Activated CD8-positive, alpha-beta T cell treated with anti-CD3 and anti-CD28 coated beads, Interleukin-2, amount 10 ng/mL, durations not matched to agents 7 days and 5 days (primary cell): Measurements from ENCODE around the gene PLA2G1B. TPM values are rescaled to one million over a fixed set of nuclear protein-coding genes. Genes with fewer than 3 reads are reported as not detected.

Experiments used
- ATAC-seq: fragments of 150-1000 bp; cut with Tn5 transposase; one replicate; pipeline ENCODE4 v1.10.0; 2021; ENCODE audit warnings: moderate library complexity
- CTCF ChIA-PET: fragments of 350-600 bp; sonication (Branson Sonifier 250); formaldehyde crosslinking; loops from one replicate; lab custom pipeline; 2021; ENCODE audit warnings: antibody characterized with exemption; lab: Charles Lee
- POLR2A ChIA-PET: fragments of 350-600 bp; sonication (Branson Sonifier 250); formaldehyde crosslinking; loops from one replicate; lab custom pipeline; 2021; ENCODE audit warnings: antibody characterized with exemption; lab: Charles Lee
- DNase-seq: peaks from one replicate; pipeline ENCODE4 v3.0.0-alpha.2; 2020
- H3K27ac Mint-ChIP-seq: one replicate; pipeline ENCODE4 v1.8.0; 2021; ENCODE audit warnings: mild to moderate bottlenecking, mixed read lengths
- H3K27me3 Mint-ChIP-seq: one replicate; pipeline ENCODE4 v1.8.0; 2021; ENCODE audit warnings: low read depth, mixed read lengths
- H3K36me3 Mint-ChIP-seq: one replicate; pipeline ENCODE4 v1.8.0; 2021; ENCODE audit warnings: low read depth, mixed read lengths
- H3K4me1 Mint-ChIP-seq: one replicate; pipeline ENCODE4 v1.8.0; 2021; ENCODE audit warnings: low read depth, mixed read lengths
- H3K4me3 Mint-ChIP-seq: one replicate; pipeline ENCODE4 v1.8.0; 2021; ENCODE audit warnings: mild to moderate bottlenecking, mixed read lengths
- H3K9me3 Mint-ChIP-seq: one replicate; pipeline ENCODE4 v1.8.0; 2022; ENCODE audit warnings: mixed read lengths; ENCODE audit not compliant: insufficient read depth
- total RNA-seq, 2 experiments: library from RNA; stranded (reverse); gene quantifications; one replicate each; pipeline ENCODE4 v1.2.3, GENCODE V29; 2021

PLA2G1B gene
- total RNA-seq, 2 experiments from 2014 or later, result not detected

- ATAC-seq, result no peak
- CTCF ChIA-PET, result interaction anchor here (0.6 to 3.0 kb wide), 11 partner anchors 10 to 89 kb away, joined by 3 to 17 read pairs (median 3); no protein-coding TSS in a partner anchor
- H3K9me3 Mint-ChIP-seq, result no peaks in the 10 kb centered on the region
- H3K4me1 Mint-ChIP-seq, result peaks cover 10% of the 10 kb centered on the region
- peaks cover 70% of the 10 kb centered on the region for H3K27me3 Mint-ChIP-seq
- no peaks in the 10 kb centered on the region for H3K36me3 Mint-ChIP-seq
- DNase-seq, result no peak
- H3K4me3 Mint-ChIP-seq, result no peak overlapping the region
- no peak overlapping the region for H3K27ac Mint-ChIP-seq
- POLR2A ChIA-PET, result interaction anchor here (1.0 kb wide), 1 partner anchor 76 kb away, joined by 3 read pairs; the partner anchor contains the start of gene RNU4-2
Observed at GRCh38 chr12:120367233-120367923, 39.8 kb upstream of the PLA2G1B start.

DNA sequence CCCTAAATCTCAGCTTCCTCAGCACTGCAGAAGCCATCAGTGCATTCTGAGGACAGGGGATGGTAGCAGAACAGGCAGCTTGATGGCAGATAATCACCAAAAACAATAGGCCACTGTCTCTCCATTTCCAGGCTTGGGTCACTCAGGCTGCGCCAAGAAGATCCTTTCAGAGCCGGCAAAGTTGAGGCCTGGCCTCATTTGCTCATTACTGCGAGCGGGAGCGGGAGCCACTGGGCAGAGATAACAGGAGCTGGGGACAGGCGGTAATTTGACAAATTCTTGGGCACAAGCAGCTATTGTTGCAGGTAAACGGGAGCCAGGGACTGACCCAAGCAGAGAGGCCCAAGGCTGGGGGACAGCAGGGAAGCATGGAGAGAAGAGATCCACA lies 39.3 kb upstream of the PLA2G1B start:
- POLR2A ChIA-PET, result interaction anchor here (1.0 kb wide), 1 partner anchor 75 kb away, joined by 3 read pairs; the partner anchor contains the start of gene RNU4-2
- H3K4me3 Mint-ChIP-seq, result no peak overlapping the region
- ATAC-seq (no peak), DNase-seq (no peak)
- H3K27me3 Mint-ChIP-seq, result peaks cover 71% of the 10 kb centered on the region
- H3K27ac Mint-ChIP-seq, result no peak overlapping the region
- CTCF ChIA-PET, result interaction anchor here (0.6 to 3.0 kb wide), 12 partner anchors 10 to 139 kb away, joined by 3 to 17 read pairs (median 3); no protein-coding TSS in a partner anchor
- H3K36me3 Mint-ChIP-seq, result no peaks in the 10 kb centered on the region
- H3K9me3 Mint-ChIP-seq, result no peaks in the 10 kb centered on the region
- H3K4me1 Mint-ChIP-seq, result peaks cover 10% of the 10 kb centered on the region

- Mint-ChIP-seq H3K4me3 (no peak overlapping the region), H3K36me3 (no peaks in the 10 kb centered on the region), H3K9me3 (no peaks in the 10 kb centered on the region), H3K4me1 (peaks cover 10% of the 10 kb centered on the region), H3K27me3 (peaks cover 69% of the 10 kb centered on the region), H3K27ac (no peak overlapping the region)
- ChIA-PET POLR2A (no interaction called here), CTCF (interaction anchor here (0.8 to 3.0 kb wide), 8 partner anchors 9 to 280 kb away, joined by 3 to 17 read pairs (median 3); no protein-coding TSS in a partner anchor)
- DNase-seq (no peak), ATAC-seq (no peak)
Observed at GRCh38 chr12:120366341-120366705, 38.7 kb upstream of the PLA2G1B start.

DNA sequence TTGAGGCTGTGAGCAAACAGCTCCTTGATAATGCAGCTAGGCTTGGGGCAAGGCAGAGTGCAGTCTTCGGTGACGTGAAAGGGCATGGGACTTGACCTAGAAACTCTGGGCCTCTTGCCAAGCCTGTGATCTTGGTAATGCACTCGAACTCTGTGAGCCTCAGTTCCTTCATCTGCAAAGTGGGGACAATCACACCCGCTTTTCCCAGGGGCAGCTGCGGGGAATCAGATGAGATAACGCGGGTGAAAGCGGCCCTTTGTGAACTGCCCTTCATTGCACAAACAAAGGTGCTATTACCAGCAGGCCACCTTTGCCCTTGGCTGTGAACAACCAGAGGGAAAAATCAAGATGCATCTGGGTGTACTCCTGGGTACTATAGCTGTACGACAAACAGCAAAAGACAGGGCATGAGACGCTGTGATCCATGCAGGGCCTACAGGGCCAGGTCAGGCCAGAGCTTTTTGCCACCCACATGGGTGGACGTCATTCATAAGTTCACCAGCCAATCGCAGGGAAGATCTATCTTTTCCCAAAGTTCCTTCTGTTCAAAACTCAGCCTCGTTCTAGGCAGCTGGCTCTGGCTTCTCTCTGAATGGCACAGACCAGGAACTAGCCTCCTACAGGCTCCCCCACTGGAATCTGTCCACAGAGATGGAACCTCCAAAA lies 38.2 kb upstream of the PLA2G1B start:
- DNase-seq (no peak), ATAC-seq (no peak)
- no peaks in the 10 kb centered on the region for H3K9me3 Mint-ChIP-seq
- H3K4me1 Mint-ChIP-seq, result peaks cover 10% of the 10 kb centered on the region
- ChIA-PET POLR2A (no interaction called here), CTCF (interaction anchor here (0.8 to 3.0 kb wide), 6 partner anchors 9 to 281 kb away, joined by 3 to 17 read pairs (median 3); no protein-coding TSS in a partner anchor)
- H3K27me3 Mint-ChIP-seq, result peaks cover 68% of the 10 kb centered on the region
- no peak overlapping the region for H3K4me3 Mint-ChIP-seq
- no peak overlapping the region for H3K27ac Mint-ChIP-seq
- H3K36me3 Mint-ChIP-seq, result no peaks in the 10 kb centered on the region

GRCh38 chr12:120364487-120364886 lies 36.9 kb upstream of the PLA2G1B start:
- Mint-ChIP-seq H3K4me3 (no peak overlapping the region), H3K27me3 (peaks cover 64% of the 10 kb centered on the region), H3K36me3 (no peaks in the 10 kb centered on the region), H3K4me1 (peaks cover 3% of the 10 kb centered on the region), H3K27ac (no peak overlapping the region), H3K9me3 (no peaks in the 10 kb centered on the region)
- ChIA-PET POLR2A (no interaction called here), CTCF (no interaction called here)
- no peak for ATAC-seq
- DNase-seq, result no peak

DNA sequence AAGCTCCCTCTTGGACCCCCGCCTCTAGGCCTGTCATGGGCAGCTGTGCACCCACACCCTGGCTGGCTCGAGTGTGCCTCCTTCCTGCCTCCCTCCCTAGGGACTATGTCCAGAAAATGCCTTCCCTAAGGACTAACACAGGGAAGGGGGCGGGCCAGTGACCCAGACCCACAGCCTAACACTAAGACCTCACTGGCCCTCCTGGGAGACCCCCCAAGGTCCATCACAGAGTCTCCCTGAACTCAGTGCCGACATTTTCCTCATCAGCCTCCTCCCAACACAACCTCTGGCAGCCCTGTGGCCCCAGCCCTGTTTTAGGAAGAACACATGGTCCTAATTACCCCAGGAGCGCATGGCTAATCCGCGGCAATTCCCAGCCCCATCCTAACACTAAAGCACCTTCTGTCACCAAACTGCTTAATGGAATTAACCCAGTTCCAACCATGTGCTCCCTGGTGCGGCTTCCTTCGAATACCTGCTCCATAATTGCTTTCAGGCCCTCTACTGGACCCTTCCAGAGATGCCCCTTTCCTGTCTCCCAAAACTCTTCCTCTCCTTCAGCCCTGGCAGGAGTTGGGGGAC lies 35.8 kb upstream of the PLA2G1B start:
- no peaks in the 10 kb centered on the region for H3K36me3 Mint-ChIP-seq
- POLR2A ChIA-PET, result no interaction called here

GRCh38 chr12:120362516-120363273 lies 35.1 kb upstream of the PLA2G1B start:
- ChIA-PET CTCF (no interaction called here), POLR2A (no interaction called here)
- Mint-ChIP-seq H3K4me1 (peaks cover under 1% of the 10 kb centered on the region), H3K36me3 (no peaks in the 10 kb centered on the region), H3K27ac (no peak overlapping the region), H3K9me3 (no peaks in the 10 kb centered on the region), H3K4me3 (no peak overlapping the region), H3K27me3 (peaks cover 68% of the 10 kb centered on the region)
- no peak for ATAC-seq
- DNase-seq, result no peak

More for the DNA sequence above, 35.8 kb upstream of the PLA2G1B start:
- Mint-ChIP-seq H3K4me1 (peaks cover 2% of the 10 kb centered on the region), H3K27ac (no peak overlapping the region), H3K27me3 (peaks cover 66% of the 10 kb centered on the region), H3K9me3 (no peaks in the 10 kb centered on the region), H3K4me3 (no peak overlapping the region)
- CTCF ChIA-PET, result no interaction called here
- DNase-seq (no peak), ATAC-seq (no peak)

- no peaks in the 10 kb centered on the region for H3K36me3 Mint-ChIP-seq
- H3K27me3 Mint-ChIP-seq, result peaks cover 57% of the 10 kb centered on the region
- H3K9me3 Mint-ChIP-seq, result no peaks in the 10 kb centered on the region
- POLR2A ChIA-PET, result no interaction called here
- H3K4me1 Mint-ChIP-seq, result no peaks in the 10 kb centered on the region
- DNase-seq (peak; percentile 29), ATAC-seq (peak; percentile 64)
- no peak overlapping the region for H3K4me3 Mint-ChIP-seq
- no peak overlapping the region for H3K27ac Mint-ChIP-seq
- CTCF ChIA-PET, result interaction anchor here (1.0 kb wide), 1 partner anchor 133 kb away, joined by 3 read pairs; no protein-coding TSS in a partner anchor
Observed at GRCh38 chr12:120361506-120362208, 34.1 kb upstream of the PLA2G1B start.

DNA sequence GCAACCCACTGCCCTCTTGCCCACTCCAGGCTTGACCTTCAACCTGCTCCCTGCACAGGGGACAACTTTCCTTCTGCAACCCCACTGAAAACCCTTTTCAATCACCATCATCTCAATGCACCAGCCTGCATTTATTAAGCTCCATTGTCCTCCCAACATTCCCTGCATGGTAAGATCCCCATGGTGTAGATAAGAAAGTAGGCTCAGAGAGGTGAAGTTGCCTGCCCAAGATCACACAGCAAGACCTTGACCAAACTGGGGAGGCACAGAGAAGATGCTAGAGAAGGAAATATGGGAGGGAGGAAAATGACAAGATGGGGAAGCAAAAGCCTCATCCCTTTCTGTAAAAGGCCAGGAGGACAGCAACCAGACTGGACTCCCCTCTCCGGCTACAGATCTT lies 31.5 kb upstream of the PLA2G1B start:
- ATAC-seq (no peak), DNase-seq (no peak)
- no peak overlapping the region for H3K4me3 Mint-ChIP-seq
- POLR2A ChIA-PET, result no interaction called here
- H3K4me1 Mint-ChIP-seq, result no peaks in the 10 kb centered on the region
- no peaks in the 10 kb centered on the region for H3K9me3 Mint-ChIP-seq
- CTCF ChIA-PET, result interaction anchor here (2.0 kb wide), 1 partner anchor 73 kb away, joined by 6 read pairs; no protein-coding TSS in a partner anchor
- no peak overlapping the region for H3K27ac Mint-ChIP-seq
- H3K27me3 Mint-ChIP-seq, result peaks cover 43% of the 10 kb centered on the region
- no peaks in the 10 kb centered on the region for H3K36me3 Mint-ChIP-seq

DNA sequence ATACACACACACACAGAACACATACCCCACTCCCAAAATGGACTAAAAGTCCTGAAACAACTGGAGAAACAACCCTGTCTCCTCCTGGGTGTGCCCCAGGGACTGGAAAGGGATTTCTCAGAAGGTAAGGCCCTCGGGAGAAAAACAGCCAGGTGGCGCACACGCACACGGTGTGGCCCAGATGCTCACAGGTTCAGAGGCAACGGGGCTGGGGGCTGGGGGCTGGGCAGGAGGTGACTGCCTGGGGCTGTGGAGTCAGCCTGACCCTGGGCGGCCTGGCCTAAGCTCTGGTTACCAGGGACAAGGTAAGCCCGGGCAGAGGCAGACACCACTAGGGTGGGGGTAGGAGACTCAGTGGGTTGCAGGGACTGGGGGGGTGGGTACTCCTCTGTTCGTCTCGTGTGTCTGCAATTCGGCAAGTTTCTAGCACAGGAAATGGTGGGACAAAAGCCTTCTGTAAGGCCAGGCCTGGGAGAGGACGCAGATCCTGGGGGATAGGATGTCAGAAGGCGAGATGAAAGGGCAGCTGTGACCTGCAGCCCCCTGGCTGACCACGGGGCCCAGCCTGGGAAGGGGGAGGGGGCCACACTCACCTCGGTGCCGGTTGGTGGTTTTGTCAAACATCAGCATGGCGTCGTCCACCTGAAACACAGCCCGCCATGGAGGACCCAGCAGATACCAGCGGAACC lies 31.0 kb upstream of the PLA2G1B start:
- Mint-ChIP-seq H3K4me1 (no peaks in the 10 kb centered on the region), H3K4me3 (no peak overlapping the region), H3K36me3 (no peaks in the 10 kb centered on the region), H3K27me3 (peaks cover 39% of the 10 kb centered on the region), H3K9me3 (no peaks in the 10 kb centered on the region), H3K27ac (no peak overlapping the region)
- CTCF ChIA-PET, result no interaction called here
- POLR2A ChIA-PET, result no interaction called here
- no peak for DNase-seq
- ATAC-seq, result no peak
